Endothelial cell of umbilical vein (primary cell): ENCODE measurements around the gene NXF1. TPM values are rescaled to one million over a fixed set of nuclear protein-coding genes. Genes with fewer than 3 reads are reported as not detected.

Experiments
- BruUV-seq: library from RNA; stranded (reverse); fragments of 400-500 nt; replicated peaks from 2 replicates; lab custom pipeline; 2021; lab: Mats Ljungman, UMichigan
- CTCF ChIA-PET: fragments of 300-600, 350-600 bp; sonication (Branson Sonifier 250); formaldehyde crosslinking; loops from one replicate; lab custom pipeline; 2021; ENCODE audit warnings: antibody characterized with exemption, inconsistent platforms; lab: Charles Lee
- POLR2A ChIA-PET: fragments of 300-600, 350-600 bp; sonication (Branson Sonifier 250); formaldehyde crosslinking; loops from one replicate; lab custom pipeline; 2021; ENCODE audit warnings: antibody characterized with exemption, inconsistent platforms; lab: Charles Lee
- DNase-seq: peaks from one replicate; pipeline ENCODE4 v3.0.0-alpha.2; 2011; ENCODE audit warnings: low read depth, low spot score
- FAIRE-seq: peaks from 2 replicates; lab custom pipeline; 2011; peaks lifted over from hg19 to GRCh38; lab: Jason Lieb, UNC
- H2AFZ ChIP-seq: 2 replicates; pipeline ENCODE4 v1.6.0; 2012; ENCODE audit warnings: low read depth, low read length, control low read depth, inconsistent platforms
- H3K27ac ChIP-seq: 2 replicates; pipeline ENCODE4 v1.5.1; 2011; ENCODE audit warnings: low read depth, mild to moderate bottlenecking, control low read depth, low read length, moderate library complexity; ENCODE audit not compliant: insufficient read depth
- H3K27me3 ChIP-seq, 2 experiments: 2 replicates each; pipeline versions ENCODE4 v1.6.0 to v1.6.1; 2011; ENCODE audit warnings: low read length in 2 of 2, mixed read lengths in 1 of 2; ENCODE audit not compliant: control insufficient read depth in 2 of 2, insufficient read depth in 2 of 2
- H3K36me3 ChIP-seq, 2 experiments: 2 replicates in 1 of 2; 3 replicates in 1 of 2; pipeline ENCODE4 v1.5.1; 2011; ENCODE audit warnings: low read length in 2 of 2, mild to moderate bottlenecking in 1 of 2, moderate library complexity in 1 of 2; ENCODE audit not compliant: control insufficient read depth in 2 of 2, insufficient read depth in 2 of 2; ENCODE audit errors: extremely low read depth in 1 of 2
- H3K4me1 ChIP-seq: 3 replicates; pipeline ENCODE4 v1.5.1; 2011; ENCODE audit warnings: mild to moderate bottlenecking, low read length; ENCODE audit not compliant: control insufficient read depth, insufficient read depth; ENCODE audit errors: extremely low read depth
- H3K4me2 ChIP-seq: 2 replicates; pipeline ENCODE4 v1.6.1; 2011; ENCODE audit warnings: low read length, control low read depth, mixed read lengths; ENCODE audit not compliant: insufficient read depth
- H3K4me3 ChIP-seq, 3 experiments: fragments of 200-600 bp in 1 of 3; sonication (generic), shearing (Covaris generic) in 1 of 3; replicated peaks in 1 of 3; 2 replicates each; pipeline ENCODE4 v1.5.1; 2011 to 2016; ENCODE audit warnings: control low read depth in 3 of 3, low read length in 3 of 3, mild to moderate bottlenecking in 2 of 3, inconsistent platforms in 1 of 3, low read depth in 1 of 3, moderate library complexity in 1 of 3; ENCODE audit not compliant: insufficient read depth in 1 of 3
- H3K79me2 ChIP-seq: 2 replicates; pipeline ENCODE4 v1.6.0; 2012; ENCODE audit warnings: low read length, inconsistent platforms; ENCODE audit not compliant: control insufficient read depth, insufficient read depth
- H3K9ac ChIP-seq: replicated peaks from 2 replicates; pipeline ENCODE3; 2011; ENCODE audit warnings: low read length, control low read depth; ENCODE audit not compliant: insufficient read depth; ENCODE audit errors: extremely low read depth
- H3K9me1 ChIP-seq: replicated peaks from 3 replicates; pipeline ENCODE4 v1.6.0; 2011; ENCODE audit warnings: mild to moderate bottlenecking, low read length; ENCODE audit not compliant: control insufficient read depth, insufficient read depth; ENCODE audit errors: extremely low read depth
- H3K9me3 ChIP-seq: replicated peaks from 2 replicates; pipeline ENCODE4 v1.5.1; 2012; ENCODE audit warnings: low read length, inconsistent platforms; ENCODE audit not compliant: control insufficient read depth, insufficient read depth
- H4K20me1 ChIP-seq: replicated peaks from 2 replicates; pipeline ENCODE3; 2011; ENCODE audit warnings: mild to moderate bottlenecking, low read length; ENCODE audit not compliant: control insufficient read depth, insufficient read depth; ENCODE audit errors: extremely low read depth
- JUN ChIP-seq: IDR thresholded peaks from 2 replicates; pipeline ENCODE4 v1.6.1; 2011; ENCODE audit warnings: borderline replicate concordance, low read depth; ENCODE audit not compliant: insufficient read length, insufficient read depth
- MYC ChIP-seq: IDR thresholded peaks from one replicate; pipeline ENCODE4 v1.6.1; 2011; ENCODE audit warnings: mild to moderate bottlenecking, low read depth, low read length
- POLR2A ChIP-seq: IDR thresholded peaks from 2 replicates; pipeline ENCODE4 v1.6.1; 2012; ENCODE audit warnings: low read depth, mild to moderate bottlenecking, control low read depth, low read length
- POLR2AphosphoS5 ChIP-seq: IDR thresholded peaks from 2 replicates; pipeline ENCODE4 v1.6.1; 2012; ENCODE audit warnings: low read depth, mild to moderate bottlenecking, control low read depth, low read length, moderate library complexity; ENCODE audit not compliant: insufficient read depth
- dilution Hi-C: fragments of 300-500 bp; cut with MboI; formaldehyde crosslinking; loops from one replicate; pipeline ENCODE4 v1.15.0; 2019; ENCODE audit warnings: low sequenced_read_pairs; ENCODE audit not compliant: extremely low pct_ligation_motif_present
- intact Hi-C: fragments of 100-400 bp; cut with micrococcal nuclease; formaldehyde crosslinking; loops from one replicate; pipeline ENCODE4 v1.10.0; 2022
- polyA plus RNA-seq, 4 experiments: library from polyadenylated mRNA; depleted of rRNA in 3 of 4; stranded (reverse) in 3 of 4; unstranded in 1 of 4; fragments of >200 nt; gene quantifications; 2 replicates each; pipeline versions ENCODE4 v1.2.1 to v1.2.3, GENCODE V29; 2011 to 2012; ENCODE audit warnings: missing spikeins in 1 of 4
- total RNA-seq: library from RNA; stranded (reverse); gene quantifications from 2 replicates; pipeline ENCODE4 v1.2.3, GENCODE V29; 2021
- TF ChIP-seq, protein P1 (sequence below): IDR thresholded peaks from 2 replicates; pipeline ENCODE4 v1.6.1; 2011; ENCODE audit not compliant: insufficient read depth, insufficient read length
- TF ChIP-seq, protein P2 (sequence below), 2 donors: IDR thresholded peaks; 1 replicate in 1 of 2; 2 replicates in 1 of 2; pipeline ENCODE4 v1.5.1; 2011; ENCODE audit warnings: low read length in 2 of 2, mild to moderate bottlenecking in 2 of 2, moderate library complexity in 2 of 2, control low read depth in 1 of 2, inconsistent platforms in 1 of 2, low read depth in 1 of 2; ENCODE audit not compliant: insufficient read depth in 1 of 2; ENCODE audit errors: extremely low read depth in 1 of 2

The NXF1 gene
- total and polyA plus RNA-seq, 2 donors (not counting 3 experiments of a cell fraction or from before 2014, with no cell fraction given), result 74.4 to 101 TPM

- no peak overlapping the region for H3K27ac ChIP-seq
- peaks cover 1% of the 10 kb centered on the region for H3K79me2 ChIP-seq
- H3K9ac ChIP-seq, result no peak overlapping the region
- CTCF ChIA-PET, result no interaction called here
- no peaks in the 10 kb centered on the region for H3K9me3 ChIP-seq
- dilution Hi-C loops, result no loop called here
- DNase-seq (no peak), FAIRE-seq (no peak)
- H3K4me1 ChIP-seq, result peaks cover 1% of the 10 kb centered on the region
- TF ChIP-seq MYC (no peak), POLR2AphosphoS5 (no peak), POLR2A (no peak), JUN (no peak)
- TF ChIP-seq, protein P1, sequence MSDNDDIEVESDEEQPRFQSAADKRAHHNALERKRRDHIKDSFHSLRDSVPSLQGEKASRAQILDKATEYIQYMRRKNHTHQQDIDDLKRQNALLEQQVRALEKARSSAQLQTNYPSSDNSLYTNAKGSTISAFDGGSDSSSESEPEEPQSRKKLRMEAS, result no peak
- TF ChIP-seq, protein P2, sequence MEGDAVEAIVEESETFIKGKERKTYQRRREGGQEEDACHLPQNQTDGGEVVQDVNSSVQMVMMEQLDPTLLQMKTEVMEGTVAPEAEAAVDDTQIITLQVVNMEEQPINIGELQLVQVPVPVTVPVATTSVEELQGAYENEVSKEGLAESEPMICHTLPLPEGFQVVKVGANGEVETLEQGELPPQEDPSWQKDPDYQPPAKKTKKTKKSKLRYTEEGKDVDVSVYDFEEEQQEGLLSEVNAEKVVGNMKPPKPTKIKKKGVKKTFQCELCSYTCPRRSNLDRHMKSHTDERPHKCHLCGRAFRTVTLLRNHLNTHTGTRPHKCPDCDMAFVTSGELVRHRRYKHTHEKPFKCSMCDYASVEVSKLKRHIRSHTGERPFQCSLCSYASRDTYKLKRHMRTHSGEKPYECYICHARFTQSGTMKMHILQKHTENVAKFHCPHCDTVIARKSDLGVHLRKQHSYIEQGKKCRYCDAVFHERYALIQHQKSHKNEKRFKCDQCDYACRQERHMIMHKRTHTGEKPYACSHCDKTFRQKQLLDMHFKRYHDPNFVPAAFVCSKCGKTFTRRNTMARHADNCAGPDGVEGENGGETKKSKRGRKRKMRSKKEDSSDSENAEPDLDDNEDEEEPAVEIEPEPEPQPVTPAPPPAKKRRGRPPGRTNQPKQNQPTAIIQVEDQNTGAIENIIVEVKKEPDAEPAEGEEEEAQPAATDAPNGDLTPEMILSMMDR (IDR thresholded peaks at IDR 0.05; ENCODE audit: extremely low read depth in 1 of 2, insufficient read depth in 1 of 2, low read depth in 1 of 2, low read length in 2 of 2), result no peak
- H3K27me3 ChIP-seq, result no peaks in the 10 kb centered on the region
- intact Hi-C loops, result no loop called here
- no peak overlapping the region for H3K4me2 ChIP-seq
- H3K9me1 ChIP-seq, result no peaks in the 10 kb centered on the region
- H3K36me3 ChIP-seq, result peaks cover 6 to 9% of the 10 kb centered on the region in 2 experiments
- H3K4me3 ChIP-seq, result no peak overlapping the region
- H4K20me1 ChIP-seq, result no peaks in the 10 kb centered on the region
- POLR2A ChIA-PET, result no interaction called here
- no peak overlapping the region for H2AFZ ChIP-seq
- no TSS peak for BruUV-seq
Observed at GRCh38 chr11:62847767-62848314, 42.6 kb upstream of the NXF1 start.
